GM19324 (cell line): ENCODE results near the gene WSCD2.

Source experiments
- ATAC-seq: cut with Tn5 transposase; IDR thresholded peaks from one replicate; pipeline ENCODE4 v1.9.1; 2021; ENCODE audit warnings: mild to moderate bottlenecking, moderate library complexity; ENCODE audit not compliant: unreplicated experiment, low FRiP score

The WSCD2 gene

DNA sequence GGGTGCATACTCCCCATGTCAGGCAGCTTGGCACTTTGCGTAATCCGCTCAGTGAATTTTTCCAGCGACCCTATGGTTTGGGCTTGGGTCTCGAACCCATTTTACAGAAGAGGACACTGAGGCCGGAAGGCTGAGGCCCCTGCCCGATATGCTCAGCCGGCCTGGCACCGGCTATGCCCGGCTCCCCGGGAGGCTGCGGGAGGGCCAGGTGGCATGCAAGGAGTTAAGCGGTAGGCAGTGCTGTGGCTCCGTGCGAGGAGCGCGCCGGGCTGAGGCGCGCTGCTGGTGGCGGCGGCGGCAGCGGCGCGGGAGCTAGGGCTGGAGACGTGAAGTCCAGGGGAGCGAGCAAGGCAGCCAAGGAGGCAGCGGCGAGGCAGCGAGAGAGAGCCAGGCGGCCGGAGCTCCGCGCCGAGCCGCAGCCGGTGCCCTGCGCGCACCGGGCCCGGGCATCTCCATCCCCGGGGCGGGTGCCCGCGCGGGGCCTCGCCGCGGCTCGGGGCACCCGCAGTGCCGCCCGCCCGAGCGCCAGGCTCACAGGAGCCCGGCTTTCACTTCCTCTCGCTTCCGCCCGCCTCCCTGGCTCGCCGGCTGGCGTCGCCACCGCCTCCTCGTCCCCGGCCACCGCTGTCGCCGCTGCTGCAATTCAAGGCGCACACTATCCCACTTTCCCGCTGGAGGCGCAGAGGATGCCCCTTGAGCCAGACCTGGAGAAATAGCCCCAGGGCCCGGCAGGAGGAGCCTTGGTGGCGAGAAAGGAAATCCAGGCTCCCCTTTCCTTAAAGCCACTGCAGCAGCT lies at the start of gene WSCD2:
TSS of gene WSCD2 (plus strand) at position 272 of the 796 bp plus-strand sequence. CDS start 66,545 bp downstream, outside the sequence.
- no peak for ATAC-seq

- ATAC-seq, result no peak
Observed at GRCh38 chr12:108079721-108080120, 49.4 kb upstream of the WSCD2 start.

GRCh38 chr12:108080363-108080762 lies 48.7 kb upstream of the WSCD2 start:
- ATAC-seq, result no peak

- ATAC-seq, result no peak
Observed at GRCh38 chr12:108082485-108082884, 46.6 kb upstream of the WSCD2 start.

DNA sequence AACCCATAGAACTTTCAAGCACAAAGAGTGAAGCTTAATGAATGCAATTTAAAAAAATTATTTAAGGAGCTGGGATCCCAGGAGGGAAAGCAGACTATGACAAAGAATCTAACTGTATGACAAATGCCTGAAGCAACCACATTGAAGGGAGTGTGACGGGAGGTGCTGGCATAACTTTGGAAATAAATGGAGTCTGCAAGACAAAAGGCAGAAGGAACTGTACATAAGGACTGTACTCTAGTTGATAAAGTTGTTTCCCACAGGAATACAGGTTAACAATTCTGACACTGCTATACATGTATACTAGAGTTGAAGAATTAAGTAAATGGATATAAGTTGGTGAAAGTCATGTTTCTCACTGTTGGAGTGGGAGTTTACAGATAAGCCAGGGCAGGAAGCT lies 41.2 kb upstream of the WSCD2 start:
- ATAC-seq, result no peak

GRCh38 chr12:108090107-108090899 lies 38.8 kb upstream of the WSCD2 start:
- no peak for ATAC-seq

DNA sequence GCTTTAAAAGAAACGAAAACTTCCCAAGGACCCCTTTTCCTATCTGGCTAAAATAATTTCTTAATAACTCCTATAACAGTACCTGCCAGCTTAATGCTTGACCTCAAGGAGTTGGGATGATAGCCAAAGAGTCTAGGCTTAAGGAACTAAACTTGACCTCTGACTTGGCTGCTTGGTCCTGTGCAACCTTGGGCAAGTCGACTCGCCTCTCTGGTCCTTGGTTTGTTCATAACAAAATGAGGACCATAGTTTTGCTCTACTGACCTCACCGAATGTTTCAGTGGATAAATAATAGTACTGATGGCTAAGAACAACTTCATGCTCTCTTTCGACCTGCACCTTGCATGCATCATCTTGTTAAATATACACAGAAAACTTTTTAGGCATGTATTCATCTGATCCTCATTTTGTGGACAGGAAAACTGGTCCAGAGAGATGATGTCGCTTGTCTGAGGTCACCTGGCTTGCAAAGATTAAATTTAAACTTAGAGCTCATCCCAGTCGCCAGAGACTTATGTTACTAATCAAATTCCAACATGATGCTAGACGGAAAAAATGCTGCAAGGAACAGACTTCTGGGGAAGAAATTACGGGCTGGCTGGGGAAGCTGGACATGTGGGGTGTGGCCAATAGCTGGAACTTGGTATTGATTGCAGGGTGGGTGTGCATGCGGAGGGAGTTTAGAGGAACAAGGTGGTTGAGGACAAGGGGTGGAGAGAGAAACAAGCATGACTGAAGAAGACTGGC lies 38.0 kb upstream of the WSCD2 start:
- ATAC-seq, result no peak

DNA sequence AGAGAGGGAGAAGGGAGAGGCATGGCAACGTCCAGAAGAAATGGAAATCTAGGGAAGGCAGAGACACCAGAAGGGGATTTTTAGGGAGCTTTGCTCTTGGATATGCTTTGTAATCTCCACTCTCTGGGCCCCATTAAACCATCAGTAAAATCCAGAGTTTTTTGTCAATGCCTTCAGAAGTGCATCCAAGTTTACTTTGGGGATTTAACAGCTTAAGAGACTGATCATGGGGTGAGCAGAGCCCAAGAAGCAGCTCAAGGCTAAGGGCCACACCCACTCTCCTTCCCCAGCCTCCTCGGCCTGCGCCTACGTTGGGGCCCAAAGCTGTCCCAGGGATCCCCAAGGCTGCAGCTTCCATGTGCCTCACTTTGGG lies 37.4 kb upstream of the WSCD2 start:
- ATAC-seq, result no peak

DNA sequence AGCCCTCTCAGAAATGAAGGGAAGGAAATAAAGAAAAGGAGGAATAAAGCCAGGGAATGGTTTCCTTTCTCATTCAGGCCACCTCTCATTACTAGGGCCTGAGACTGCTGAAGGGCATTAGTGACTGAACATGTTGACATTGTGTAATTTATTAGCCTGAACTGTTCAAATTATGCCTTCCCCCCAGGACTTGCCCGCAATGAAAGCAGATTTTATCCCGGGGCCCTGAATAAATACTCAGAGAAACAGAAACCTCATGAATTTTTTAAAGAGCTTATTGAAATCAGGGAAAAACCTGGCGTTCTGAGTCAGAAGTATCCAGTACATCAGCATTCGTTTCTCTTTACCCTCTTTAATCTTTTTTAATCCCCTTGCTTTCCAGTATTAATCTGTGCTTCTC lies 35.9 kb upstream of the WSCD2 start:
- no peak for ATAC-seq

GRCh38 chr12:108094056-108094649 lies 34.9 kb upstream of the WSCD2 start:
- ATAC-seq, result no peak

DNA sequence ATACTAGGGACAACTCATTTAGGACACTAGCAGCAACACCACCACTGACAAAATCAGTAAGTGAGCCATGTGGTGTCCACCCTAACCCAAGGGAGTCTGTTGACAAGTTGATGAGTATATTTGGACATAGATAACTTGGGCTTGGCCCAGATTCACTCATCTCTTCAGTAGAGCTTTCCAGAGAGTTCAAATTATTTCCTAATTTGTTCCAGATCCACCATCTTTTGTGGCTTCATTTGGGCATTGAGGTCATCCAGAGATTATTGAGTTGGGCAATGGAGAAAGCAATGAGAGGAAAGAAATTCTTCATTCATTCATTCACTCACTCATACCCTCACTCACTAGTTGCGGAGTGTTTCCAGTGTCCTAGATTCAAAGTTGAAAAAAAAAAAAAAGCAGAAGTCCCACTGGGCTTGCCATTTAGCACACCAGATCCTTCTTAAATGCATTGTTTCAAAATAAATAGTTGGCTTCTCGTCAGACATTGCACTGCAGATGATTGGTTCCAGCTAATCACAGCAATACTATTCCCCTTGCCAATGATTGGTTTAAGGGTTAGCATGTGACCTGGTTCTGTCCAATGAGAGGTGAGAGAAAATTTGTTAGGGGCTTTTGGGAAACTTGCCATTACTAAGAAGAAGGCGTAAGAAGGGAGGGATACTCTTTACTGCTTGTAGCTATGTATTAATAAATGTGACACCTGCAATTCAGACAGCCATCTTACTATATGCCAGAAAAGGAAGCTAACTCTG lies 31.8 kb upstream of the WSCD2 start:
- no peak for ATAC-seq

DNA sequence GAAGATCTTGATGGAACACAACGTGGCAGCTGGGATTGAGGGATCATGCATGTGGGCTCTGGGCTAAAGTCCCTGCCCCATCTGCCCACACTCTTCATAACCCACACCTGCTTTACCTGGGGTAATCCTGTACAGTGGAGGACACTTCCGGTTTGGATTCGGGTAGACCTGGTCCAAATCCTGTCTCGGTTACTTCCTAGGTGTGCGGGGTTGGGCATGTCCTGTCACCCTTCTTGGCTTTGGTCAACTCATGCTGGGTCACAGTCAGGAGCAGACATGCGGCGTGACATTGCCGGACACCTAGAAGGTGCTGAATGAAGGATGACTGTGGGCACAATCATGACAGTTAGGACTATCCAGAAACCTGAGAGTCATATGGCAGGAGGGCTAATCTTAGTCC lies 30.7 kb upstream of the WSCD2 start:
- no peak for ATAC-seq

DNA sequence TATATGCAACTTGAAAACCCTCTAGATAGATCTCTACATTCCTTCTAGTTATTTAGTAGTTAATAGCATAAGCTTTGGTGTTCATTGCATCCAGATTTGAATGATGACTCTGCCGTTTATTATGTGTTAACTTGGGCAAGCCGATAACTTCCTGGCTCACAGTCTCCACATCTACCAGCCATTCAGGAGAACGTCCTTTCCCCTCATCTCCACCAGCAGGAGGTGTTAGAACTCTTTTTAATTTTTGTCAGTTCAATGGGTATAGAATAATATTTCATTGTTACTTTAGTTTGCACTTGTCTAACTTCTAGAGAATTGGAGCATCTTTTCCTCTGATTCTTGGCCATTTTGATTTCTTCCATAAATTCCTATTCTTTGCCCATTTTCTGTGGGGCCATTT lies 30.0 kb upstream of the WSCD2 start:
- no peak for ATAC-seq

DNA sequence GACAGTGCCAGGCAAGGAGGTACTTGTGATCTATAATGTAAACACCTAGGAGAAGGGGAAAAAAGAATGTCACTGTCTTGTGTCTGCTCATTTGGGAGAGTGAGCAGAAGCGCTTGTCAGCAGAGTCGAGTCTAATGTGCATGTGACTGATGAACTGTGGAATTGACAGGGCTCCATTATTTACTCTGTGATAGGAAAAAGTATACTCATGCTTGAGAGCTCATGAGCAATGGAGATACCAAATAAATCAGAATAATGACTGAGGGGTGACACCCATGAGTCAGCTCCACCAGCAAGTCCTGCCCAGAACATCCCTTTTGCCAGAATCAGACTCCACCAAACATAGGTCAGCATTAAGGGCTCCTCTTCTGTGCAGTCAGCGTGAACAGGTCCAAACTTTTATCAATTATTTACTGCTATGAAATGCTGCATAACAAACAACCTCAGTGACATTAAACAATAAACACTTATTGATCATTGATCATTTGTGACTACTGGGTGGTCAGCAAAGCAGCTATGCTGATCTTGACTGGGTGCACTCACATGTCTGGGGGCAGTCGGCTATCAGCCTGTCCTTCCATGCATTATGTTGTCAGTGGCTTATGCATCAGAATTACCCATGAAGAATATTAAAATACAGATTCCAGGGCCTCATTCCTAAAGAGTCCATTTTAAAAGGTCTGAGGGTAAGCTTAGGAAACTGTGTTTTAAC lies 29.2 kb upstream of the WSCD2 start:
- ATAC-seq, result no peak

DNA sequence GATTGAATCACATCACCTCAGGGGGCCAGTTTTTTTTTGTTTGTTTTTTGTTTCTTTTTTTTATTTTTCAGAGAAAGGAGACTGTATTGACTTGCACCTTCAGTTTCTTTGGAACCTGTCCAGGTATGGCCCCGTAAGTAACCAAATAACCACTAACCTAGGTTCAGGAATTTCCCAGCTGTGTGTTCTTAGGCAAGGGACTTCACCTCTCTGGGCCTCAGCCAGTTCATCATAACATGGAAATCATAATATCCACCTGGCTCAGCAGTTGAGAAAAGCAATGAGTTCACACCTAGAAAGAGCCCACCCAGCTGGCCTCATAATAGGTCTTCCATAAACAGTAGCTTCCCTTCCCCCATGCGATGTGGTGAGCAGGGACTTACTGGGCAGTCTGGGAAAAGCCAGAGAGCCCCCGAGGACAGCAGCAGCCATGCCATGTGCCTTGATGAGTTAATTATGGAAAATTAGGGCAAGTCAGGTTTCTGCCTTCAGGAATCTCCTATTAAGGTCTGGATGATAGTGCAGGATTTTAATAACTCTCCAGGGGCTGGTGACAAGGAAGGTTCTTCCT lies 27.4 kb upstream of the WSCD2 start:
- no peak for ATAC-seq

- ATAC-seq, result no peak
Observed at GRCh38 chr12:108102363-108102762, 26.7 kb upstream of the WSCD2 start.

GRCh38 chr12:108103087-108103486 lies 26.0 kb upstream of the WSCD2 start:
- no peak for ATAC-seq

DNA sequence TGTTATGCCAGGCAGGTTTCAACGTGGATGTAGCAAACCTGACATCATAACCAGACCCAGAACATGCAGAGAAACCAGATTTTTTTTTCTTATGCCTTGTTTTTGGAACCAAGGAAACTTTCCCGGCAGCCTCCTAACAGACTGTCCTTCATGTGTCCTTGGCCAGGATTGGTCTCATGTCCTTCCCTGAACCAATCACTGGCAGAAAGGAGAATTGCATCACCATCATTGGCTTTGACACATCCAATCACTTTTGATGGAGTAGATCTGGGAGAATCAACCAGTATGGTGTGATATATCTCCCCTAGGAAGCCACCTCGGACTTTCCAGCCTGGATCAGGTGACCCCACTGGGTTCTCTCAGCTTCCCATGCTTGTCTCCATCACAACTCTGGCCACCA lies 25.6 kb upstream of the WSCD2 start:
- ATAC-seq, result no peak

GRCh38 chr12:108104657-108105056 lies 24.4 kb upstream of the WSCD2 start:
- no peak for ATAC-seq
